ENCODE data around the gene COL25A1.

COL25A1 gene

GRCh38 chr4:109214622-109215301 is 87.7 kb downstream of the COL25A1 start:
- no peak for DNase-seq

GRCh38 chr4:109213056-109213455 is 89.4 kb downstream of the COL25A1 start:
- DNase-seq: no peak

- DNase-seq: no peak
These were observed 90.8 kb downstream of the COL25A1 start for GRCh38 chr4:109211671-109212070.

- no peak for DNase-seq
These were observed 92.8 kb downstream of the COL25A1 start for GRCh38 chr4:109209647-109210046.

GRCh38 chr4:109207898-109208297 is 94.6 kb downstream of the COL25A1 start:
- DNase-seq: no peak

GRCh38 chr4:109207061-109207460 is 95.4 kb downstream of the COL25A1 start:
- peak; percentile 37 for DNase-seq

GRCh38 chr4:109206620-109207019 is 95.8 kb downstream of the COL25A1 start:
- no peak for DNase-seq

GRCh38 chr4:109205186-109205585 is 97.3 kb downstream of the COL25A1 start:
- no peak for DNase-seq

- no peak for DNase-seq
These were observed 102.9 kb downstream of the COL25A1 start for GRCh38 chr4:109199585-109199984.

- no peak for DNase-seq
These were observed 106.8 kb downstream of the COL25A1 start for GRCh38 chr4:109195646-109196045.

GRCh38 chr4:109191216-109191615 is 111.2 kb downstream of the COL25A1 start:
- DNase-seq: no peak

GRCh38 chr4:109186458-109186945 is 116.0 kb downstream of the COL25A1 start:
- no peak for DNase-seq

- DNase-seq: no peak
These were observed 116.5 kb downstream of the COL25A1 start for GRCh38 chr4:109185951-109186350.

- DNase-seq: no peak
These were observed 116.9 kb downstream of the COL25A1 start for GRCh38 chr4:109185548-109185947.

GRCh38 chr4:109184491-109184961 is 117.9 kb downstream of the COL25A1 start:
- no peak for DNase-seq

GRCh38 chr4:109183931-109184490 is 118.4 kb downstream of the COL25A1 start:
- no peak for DNase-seq

- no peak for DNase-seq
These were observed 119.8 kb downstream of the COL25A1 start for GRCh38 chr4:109182696-109183095.

GRCh38 chr4:109179061-109179460 is 123.4 kb downstream of the COL25A1 start:
- DNase-seq: no peak

GRCh38 chr4:109177096-109177810 is 125.2 kb downstream of the COL25A1 start:
- no peak for DNase-seq

- no peak for DNase-seq
These were observed 128.1 kb downstream of the COL25A1 start for GRCh38 chr4:109174224-109174953.

- DNase-seq: no peak
These were observed 130.2 kb downstream of the COL25A1 start for GRCh38 chr4:109172301-109172700.

GRCh38 chr4:109171070-109171469 is 131.4 kb downstream of the COL25A1 start:
- no peak for DNase-seq

- DNase-seq: no peak
These were observed 133.3 kb downstream of the COL25A1 start for GRCh38 chr4:109169170-109169569.

Measured in COR-L47 (cell line).